Hepatocyte (in vitro differentiated cells): ENCODE results near the gene CALHM5.

Source experiments
- EZH2 ChIP-seq: fragments of 200-600 bp; sonication (generic); IDR thresholded peaks from 2 replicates; pipeline ENCODE4 v1.6.1; 2016; ENCODE audit warnings: antibody characterized with exemption, mild to moderate bottlenecking, borderline replicate concordance
- EZH2phosphoT487 ChIP-seq: fragments of 200-600 bp; sonication (generic); IDR thresholded peaks from one replicate; pipeline ENCODE4 v1.6.1; 2018; ENCODE audit warnings: antibody characterized with exemption, mild to moderate bottlenecking, low read depth, moderate library complexity; ENCODE audit not compliant: unreplicated experiment, severe bottlenecking
- TF ChIP-seq, protein P1 (sequence below): fragments of 200-600 bp; sonication (generic); IDR thresholded peaks from 2 replicates; pipeline ENCODE4 v1.5.1; 2016; ENCODE audit warnings: antibody characterized with exemption, mild to moderate bottlenecking; ENCODE audit not compliant: poor library complexity

DNA sequence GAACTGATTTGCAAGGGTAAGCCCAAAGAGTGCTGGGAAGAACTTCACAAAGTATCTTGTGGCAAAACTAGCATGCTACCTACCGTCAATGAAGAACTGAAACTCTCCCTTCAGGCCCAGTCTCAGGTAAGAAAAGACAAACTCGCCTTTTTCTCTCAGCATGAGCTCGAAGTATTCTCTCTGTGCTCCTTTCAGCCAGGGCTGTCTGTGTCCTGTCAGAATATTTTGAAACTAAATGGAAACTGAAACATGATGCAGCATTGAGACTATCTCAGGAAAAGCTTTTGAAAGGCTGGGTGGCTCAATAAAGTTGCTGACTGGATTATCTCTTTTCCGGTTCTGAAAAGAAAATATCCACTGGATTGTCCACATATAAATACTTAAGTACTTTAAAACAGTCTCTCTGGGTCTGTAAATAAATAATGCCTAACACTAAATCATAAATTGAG lies 696 bp downstream of the CALHM5 start:
- TF ChIP-seq, protein P1, sequence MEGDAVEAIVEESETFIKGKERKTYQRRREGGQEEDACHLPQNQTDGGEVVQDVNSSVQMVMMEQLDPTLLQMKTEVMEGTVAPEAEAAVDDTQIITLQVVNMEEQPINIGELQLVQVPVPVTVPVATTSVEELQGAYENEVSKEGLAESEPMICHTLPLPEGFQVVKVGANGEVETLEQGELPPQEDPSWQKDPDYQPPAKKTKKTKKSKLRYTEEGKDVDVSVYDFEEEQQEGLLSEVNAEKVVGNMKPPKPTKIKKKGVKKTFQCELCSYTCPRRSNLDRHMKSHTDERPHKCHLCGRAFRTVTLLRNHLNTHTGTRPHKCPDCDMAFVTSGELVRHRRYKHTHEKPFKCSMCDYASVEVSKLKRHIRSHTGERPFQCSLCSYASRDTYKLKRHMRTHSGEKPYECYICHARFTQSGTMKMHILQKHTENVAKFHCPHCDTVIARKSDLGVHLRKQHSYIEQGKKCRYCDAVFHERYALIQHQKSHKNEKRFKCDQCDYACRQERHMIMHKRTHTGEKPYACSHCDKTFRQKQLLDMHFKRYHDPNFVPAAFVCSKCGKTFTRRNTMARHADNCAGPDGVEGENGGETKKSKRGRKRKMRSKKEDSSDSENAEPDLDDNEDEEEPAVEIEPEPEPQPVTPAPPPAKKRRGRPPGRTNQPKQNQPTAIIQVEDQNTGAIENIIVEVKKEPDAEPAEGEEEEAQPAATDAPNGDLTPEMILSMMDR = no peak
- TF ChIP-seq EZH2 (no peak), EZH2phosphoT487 (no peak)
